Stimulated activated CD4-positive, alpha-beta T cell treated with anti-CD3 and anti-CD28 coated beads, Interleukin-12 subunit alpha, Interleukin-12 subunit beta, amount 100 ng/mL, for 48 hours (primary cell): Measurements from ENCODE around the gene NAALADL2.
"Not testable (repeated sequence)": the region's sequence is repeated elsewhere in the genome, so short reads cannot be mapped to it uniquely, and the experiment has no call there.

Source experiments
- DNase-seq, 3 donors: peaks; one replicate each; pipeline ENCODE4 v3.0.0-alpha.2; 2020; ENCODE audit warnings: low read depth in 2 of 3, low spot score in 1 of 3

Gene NAALADL2

GRCh38 chr3:175411405-175411804, 552.3 kb downstream of the NAALADL2 start:
- no peak for DNase-seq

GRCh38 chr3:175411946-175412345, 552.8 kb downstream of the NAALADL2 start:
- no peak for DNase-seq

DNA sequence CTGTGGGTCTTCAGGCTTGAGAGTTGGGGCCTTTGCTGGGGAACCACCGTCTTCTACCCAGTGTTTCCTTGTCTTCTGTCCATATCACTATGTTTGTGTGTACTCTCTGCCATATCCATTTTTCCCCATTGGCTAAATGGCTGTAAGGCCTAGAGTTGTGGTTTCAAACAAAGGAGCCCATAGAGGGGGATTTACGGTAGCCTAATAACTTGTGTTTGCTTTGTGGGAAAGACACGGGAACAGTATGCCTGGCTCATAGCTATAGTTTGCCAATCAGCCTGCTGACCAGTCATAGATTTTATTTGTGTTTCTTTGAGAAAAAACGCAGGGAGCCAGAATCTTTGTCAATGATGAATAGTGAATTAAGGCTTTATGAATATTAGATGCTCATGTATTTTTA, 554.8 kb downstream of the NAALADL2 start:
- no peak for DNase-seq

DNA sequence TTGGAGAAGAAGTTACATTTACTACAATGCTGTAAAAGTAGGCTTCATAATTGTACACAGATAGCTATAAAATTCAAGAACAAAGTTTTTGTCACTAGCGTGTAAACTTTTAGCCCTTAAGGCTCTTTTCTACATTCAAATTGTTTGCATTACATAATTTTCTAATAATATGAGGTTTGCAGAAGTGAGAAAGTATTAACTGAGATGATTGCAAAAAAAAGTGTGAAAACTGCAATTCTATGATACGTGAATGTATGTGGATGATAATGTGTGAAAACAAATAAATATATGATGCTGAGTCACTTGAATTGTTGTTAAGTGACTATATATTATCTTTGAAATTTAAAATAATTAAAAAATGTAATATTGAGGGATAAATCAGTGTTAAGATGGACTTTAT, 557.5 kb downstream of the NAALADL2 start:
- DNase-seq, result no peak

DNA sequence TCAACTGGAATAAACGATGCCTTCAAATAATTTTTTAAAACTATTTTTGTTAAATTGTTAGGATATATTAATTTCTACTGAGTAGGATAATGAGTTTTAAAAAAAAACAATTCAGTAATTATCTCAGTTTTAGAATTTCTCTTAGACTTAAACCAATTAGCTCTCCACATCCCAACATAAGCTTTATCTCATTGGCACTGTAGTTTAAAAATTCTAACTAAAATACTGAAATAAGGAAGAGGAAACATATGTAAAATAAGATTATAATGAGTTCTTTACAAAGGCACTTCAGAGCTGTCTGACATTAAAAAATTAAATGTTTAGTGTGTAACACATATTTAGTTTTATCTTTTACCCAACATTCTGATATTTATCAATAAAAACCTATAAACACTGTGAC, 558.3 kb downstream of the NAALADL2 start:
- DNase-seq, result no peak

GRCh38 chr3:175421902-175422301, 562.8 kb downstream of the NAALADL2 start:
- DNase-seq, result no peak

DNA sequence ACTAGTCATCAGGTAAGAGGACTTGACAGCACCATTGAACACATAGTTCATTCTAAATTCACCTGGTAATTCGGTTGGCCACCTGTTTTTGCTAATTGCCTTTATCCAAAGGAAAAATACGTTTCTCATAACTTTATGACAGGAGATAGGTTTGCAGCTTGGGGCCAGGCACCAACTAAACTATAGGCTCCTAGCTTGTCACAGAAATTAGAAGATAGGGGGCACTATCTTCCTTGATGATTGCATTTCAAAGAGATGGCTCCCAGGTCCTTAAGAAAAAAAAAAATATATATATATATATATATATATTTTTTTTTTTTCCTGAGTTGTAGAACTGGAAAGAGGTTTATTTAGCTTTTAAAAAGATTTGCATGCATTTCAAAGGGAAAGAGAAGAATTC, 563.6 kb downstream of the NAALADL2 start:
- DNase-seq, result no peak

DNA sequence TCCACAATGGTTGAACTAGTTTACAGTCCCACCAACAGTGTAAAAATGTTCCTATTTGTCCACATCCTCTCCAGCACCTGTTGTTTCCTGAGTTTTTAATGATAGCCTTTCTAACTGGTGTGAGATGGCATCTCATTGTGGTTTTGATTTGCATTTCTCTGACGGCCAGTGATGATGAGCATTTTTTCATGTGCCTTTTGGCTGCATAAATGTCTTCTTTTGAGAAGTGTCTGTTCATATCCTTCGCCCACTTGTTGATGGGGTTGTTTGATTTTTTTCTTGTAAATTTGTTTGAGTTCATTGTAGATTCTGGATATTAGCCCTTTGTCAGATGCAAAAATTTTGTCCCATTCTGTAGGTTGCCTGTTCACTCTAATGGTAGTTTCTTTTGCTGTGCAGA, 564.7 kb downstream of the NAALADL2 start:
- not testable (repeated sequence) for DNase-seq

DNA sequence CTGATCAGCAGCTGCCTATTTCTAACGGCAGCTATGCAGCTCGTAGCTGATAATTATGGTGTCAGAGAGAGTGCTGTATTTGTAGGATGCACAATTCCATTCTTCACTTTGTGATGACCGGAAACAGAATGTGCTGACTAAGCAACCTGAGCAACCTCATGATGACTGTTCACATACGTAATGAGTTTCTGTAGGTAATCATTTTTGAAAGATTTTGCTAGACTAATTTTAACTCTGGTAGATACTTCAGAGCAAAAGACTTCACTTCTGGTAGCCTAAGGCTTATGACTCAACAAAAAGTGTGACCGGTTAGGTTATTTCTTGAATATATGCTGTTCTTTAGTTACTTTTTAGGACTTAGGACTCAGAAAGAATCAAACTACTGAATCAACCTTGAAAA, 567.7 kb downstream of the NAALADL2 start:
- no peak for DNase-seq

GRCh38 chr3:175428466-175428865, 569.3 kb downstream of the NAALADL2 start:
- DNase-seq, result no peak

DNA sequence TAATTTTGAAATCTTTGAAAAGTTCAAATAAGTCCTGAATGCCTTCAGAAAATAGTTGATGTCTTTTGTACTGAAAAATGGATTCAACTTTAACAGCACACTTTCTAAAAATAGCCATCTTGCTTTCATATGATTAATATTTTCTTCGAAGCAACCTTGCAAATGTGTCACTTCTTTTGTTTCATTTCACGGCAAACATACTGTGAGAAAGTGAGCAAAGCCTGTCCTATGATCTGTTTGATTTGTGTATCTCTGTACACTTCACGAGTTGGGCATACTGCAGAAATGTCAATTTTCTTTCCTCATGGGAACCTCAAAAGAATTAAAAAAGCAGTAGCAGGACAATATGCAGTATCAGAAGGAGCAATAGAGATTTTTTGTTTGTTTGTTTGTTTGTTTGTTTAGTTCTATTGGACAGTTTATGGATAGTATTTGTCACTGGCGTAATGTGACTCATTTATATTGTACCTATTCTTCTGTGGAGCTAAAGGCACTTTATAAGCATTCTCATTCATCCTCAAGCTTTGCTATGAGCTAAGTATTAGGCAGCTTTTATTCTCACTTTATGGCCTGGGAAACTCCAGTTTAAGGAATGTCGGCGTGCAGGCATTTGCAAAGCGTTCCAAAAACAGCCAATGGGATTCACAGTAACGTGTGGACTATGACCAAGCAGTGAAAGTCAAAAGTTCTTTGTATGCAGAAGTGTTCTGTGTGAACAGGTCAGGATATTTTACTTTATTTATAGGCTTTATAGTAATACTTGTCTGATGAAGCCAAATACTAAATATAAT, 572.0 kb downstream of the NAALADL2 start:
- DNase-seq, result no peak

DNA sequence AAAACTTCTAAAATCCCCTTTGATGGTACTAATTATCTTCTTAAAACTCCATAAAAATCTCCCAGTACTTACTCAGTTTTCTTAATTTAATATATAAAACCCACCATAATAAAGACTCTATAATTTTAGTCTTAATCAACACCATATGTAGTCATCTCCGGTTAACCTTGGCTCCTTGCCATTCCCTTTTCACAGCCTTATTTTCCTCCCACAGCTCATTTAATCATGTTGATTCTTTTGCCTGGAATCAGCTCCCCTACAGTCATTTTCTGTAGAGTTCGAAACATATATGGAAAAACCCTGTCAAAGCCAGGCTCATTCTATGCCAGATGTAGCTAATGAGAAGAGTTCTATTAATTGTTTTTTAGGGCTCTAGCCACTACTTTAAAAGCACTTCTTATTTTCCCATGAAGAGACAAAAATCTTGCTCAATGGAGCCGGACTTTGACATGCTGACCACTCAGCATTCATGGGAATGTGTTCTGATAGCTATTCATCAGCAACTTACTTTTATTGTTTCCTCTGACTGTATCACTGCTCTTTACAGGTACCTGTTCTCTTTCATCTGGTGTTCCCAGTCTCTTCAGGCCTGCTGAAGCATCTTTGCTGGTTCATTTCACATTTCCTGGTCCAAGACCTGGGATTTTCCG, 573.4 kb downstream of the NAALADL2 start:
- DNase-seq, result no peak

GRCh38 chr3:175433026-175433674, 574.0 kb downstream of the NAALADL2 start:
- no peak for DNase-seq

GRCh38 chr3:175434561-175434960, 575.4 kb downstream of the NAALADL2 start:
- DNase-seq, result no peak

GRCh38 chr3:175443682-175444081, 584.5 kb downstream of the NAALADL2 start:
- DNase-seq, result no peak

GRCh38 chr3:175445741-175446140, 586.6 kb downstream of the NAALADL2 start:
- no peak for DNase-seq

DNA sequence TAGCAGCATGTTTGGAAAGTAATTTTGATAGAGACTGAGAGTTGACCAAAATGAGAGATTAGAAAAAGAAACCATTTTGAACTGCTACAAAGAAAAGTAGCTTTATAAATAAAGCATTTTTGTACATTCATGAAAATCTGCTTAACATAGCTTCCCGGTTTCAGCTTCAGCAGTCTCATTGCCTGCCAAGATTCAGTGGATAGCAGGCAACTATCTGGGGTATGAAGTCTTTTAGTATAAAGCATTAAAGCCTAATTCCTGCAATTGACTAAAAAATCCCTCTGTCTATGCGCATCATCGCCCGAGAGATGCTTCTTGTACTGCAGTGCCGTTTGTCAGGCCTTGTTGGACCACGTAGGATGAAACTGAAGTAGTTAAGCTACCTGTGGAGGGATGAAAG, 588.4 kb downstream of the NAALADL2 start:
- no peak for DNase-seq

GRCh38 chr3:175453361-175453760, 594.2 kb downstream of the NAALADL2 start:
- DNase-seq, result no peak

GRCh38 chr3:175456466-175456865, 597.3 kb downstream of the NAALADL2 start:
- DNase-seq, result no peak

- DNase-seq, result no peak
Measured at GRCh38 chr3:175457301-175457700, 598.2 kb downstream of the NAALADL2 start.

- DNase-seq, result not testable (repeated sequence)
Measured at GRCh38 chr3:175460849-175461399, 601.8 kb downstream of the NAALADL2 start.

DNA sequence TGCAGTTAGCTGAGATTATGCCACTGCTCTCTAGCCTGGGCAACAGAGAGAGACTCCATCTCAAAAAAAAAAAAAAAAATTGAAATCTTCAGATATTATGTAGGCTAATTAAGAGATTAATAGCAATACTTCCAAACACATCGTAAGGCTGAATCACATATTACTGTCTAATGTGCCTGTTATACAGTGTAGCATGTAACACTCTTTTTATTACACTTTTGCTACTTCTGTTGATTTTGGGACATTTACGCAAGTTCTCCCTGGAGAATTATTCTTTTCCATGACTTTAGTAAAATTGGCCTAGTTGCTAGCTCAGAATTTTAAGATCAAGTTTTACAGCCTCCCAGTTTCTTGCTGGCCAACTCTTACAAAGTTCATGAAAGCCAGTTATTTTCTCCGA, 605.2 kb downstream of the NAALADL2 start:
- DNase-seq, result no peak
